ENCODE measurements around the gene TRERF1. TPM values are rescaled to one million over a fixed set of nuclear protein-coding genes. Genes with fewer than 3 reads are reported as not detected.

The TRERF1 gene
- total and polyA plus RNA-seq, 3 donors from 2014 or later, result 13.7 to 49.1 (median 40.4) TPM

DNA sequence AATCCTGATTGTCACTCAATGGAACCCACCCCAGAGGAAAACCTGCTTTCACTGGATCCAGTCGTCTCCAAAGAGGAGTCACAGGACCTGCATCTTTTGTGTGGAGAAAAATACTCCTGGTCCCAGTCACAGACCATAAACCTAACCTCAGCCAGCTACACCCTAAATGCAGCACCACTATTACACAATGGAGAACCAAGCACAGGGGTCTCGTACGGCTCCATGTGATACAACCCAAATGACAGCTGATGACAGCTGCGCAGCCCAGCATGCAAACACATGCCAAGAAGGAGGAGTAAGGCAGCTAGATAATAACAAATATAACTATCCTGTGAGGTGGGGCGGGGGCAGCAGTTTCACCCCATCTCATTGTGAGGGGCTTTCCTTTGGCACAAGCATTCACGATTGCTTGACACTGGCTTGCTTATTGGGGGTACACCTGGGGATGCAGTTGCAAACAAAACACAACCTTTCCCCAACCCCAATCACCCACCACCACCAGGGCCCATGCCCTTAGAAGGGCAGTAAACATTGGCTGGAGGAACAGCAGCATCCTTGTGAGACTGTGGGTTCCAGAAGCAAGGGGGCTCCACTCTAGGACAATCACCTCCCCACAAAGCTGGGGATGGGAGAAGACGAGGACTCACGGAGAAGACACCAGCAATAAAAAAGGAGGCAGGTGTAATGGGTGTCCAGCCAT is 51.5 kb downstream of the TRERF1 start:
- Histone ChIP-seq H3K9me3 (no peaks in the 10 kb centered on the region), H3K27me3 (no peaks in the 10 kb centered on the region), H3K27ac (no peak overlapping the region), H3K36me3 (ENCODE audit: low read depth, missing control alignments) (no peaks in the 10 kb centered on the region), H3K4me3 (no peak overlapping the region), H3K4me1 (peaks cover 13% of the 10 kb centered on the region)
- intact Hi-C loops (cut with DNase I; ENCODE audit: low total_unique reads), result no loop called here
- TF ChIP-seq, protein P1, sequence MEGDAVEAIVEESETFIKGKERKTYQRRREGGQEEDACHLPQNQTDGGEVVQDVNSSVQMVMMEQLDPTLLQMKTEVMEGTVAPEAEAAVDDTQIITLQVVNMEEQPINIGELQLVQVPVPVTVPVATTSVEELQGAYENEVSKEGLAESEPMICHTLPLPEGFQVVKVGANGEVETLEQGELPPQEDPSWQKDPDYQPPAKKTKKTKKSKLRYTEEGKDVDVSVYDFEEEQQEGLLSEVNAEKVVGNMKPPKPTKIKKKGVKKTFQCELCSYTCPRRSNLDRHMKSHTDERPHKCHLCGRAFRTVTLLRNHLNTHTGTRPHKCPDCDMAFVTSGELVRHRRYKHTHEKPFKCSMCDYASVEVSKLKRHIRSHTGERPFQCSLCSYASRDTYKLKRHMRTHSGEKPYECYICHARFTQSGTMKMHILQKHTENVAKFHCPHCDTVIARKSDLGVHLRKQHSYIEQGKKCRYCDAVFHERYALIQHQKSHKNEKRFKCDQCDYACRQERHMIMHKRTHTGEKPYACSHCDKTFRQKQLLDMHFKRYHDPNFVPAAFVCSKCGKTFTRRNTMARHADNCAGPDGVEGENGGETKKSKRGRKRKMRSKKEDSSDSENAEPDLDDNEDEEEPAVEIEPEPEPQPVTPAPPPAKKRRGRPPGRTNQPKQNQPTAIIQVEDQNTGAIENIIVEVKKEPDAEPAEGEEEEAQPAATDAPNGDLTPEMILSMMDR (IDR thresholded peaks at IDR 0.05), result no peak
- no peak for TF ChIP-seq POLR2A (IDR thresholded peaks at IDR 0.05)
- DNase-seq, result no peak
- whole genome bisulfite sequencing, 2 donors, result 87 to 88% methylated on average over 8 of the region's 8 CpGs

DNA sequence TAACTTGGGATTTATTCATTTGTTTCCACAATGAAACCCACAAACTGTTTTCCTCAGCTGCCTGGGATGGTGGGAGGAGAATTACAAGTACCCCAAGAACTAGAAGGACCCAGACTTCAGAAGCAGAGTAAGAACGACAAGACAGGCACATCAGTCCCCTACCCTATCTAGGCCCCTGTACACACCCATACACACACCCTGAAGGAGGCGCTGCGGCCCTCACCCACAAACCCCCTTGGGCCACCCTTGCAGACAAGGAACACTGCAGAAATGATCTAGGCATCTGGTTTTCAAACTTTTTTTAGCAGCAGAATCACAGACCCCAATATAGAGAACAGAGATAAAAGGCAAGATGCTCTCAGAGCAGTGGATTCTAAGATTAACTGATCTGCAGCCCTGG is 55.0 kb downstream of the TRERF1 start:
- H3K27ac ChIP-seq, result no peak overlapping the region
- H3K36me3 ChIP-seq (ENCODE audit: low read depth, missing control alignments), result no peaks in the 10 kb centered on the region
- peaks cover 12% of the 10 kb centered on the region for H3K4me1 ChIP-seq
- WGBS, 2 donors, result 85 to 90% methylated on average over 3 of the region's 3 CpGs
- TF ChIP-seq, protein P1 (IDR thresholded peaks at IDR 0.05), result no peak
- no peak for TF ChIP-seq POLR2A (IDR thresholded peaks at IDR 0.05)
- no peaks in the 10 kb centered on the region for H3K9me3 ChIP-seq
- no peaks in the 10 kb centered on the region for H3K27me3 ChIP-seq
- H3K4me3 ChIP-seq, result no peak overlapping the region
- no peak for DNase-seq
- intact Hi-C loops (cut with DNase I; ENCODE audit: low total_unique reads), result no loop called here

DNA sequence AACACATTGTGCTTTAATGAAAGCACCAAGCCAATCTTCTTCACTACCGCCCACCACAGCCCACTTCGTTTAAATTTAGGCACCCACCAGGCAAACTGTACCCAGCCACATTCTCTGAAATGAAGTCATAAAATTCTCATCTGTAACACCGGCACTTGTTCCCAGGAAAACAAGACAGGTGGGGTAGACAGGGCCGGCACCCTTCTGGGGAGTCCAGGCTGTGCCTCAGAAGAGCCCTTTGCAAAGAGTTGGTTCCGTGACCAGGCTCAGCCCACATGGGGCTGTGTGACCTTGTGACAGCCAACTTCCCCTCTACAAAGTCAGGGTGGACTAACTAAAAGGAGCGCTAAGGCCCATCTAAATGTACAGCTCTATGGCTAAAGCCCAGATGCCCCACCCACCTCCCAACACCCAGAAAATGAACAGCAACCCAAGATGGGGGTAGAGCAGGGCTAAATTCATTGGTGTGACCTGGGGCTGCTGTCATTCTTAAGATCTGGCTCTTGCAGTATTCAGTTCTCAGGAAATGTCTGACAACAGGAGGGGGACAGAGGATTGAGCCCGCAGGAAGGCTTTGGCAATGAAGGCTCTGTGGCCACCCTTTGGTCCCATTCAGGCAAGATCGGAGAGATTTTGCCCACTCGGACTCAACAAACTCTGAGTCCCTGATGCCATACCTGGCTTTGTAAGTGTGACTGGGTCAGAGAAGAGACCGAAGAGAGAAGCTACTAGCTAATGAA is 56.7 kb downstream of the TRERF1 start:
- no peaks in the 10 kb centered on the region for H3K36me3 ChIP-seq (ENCODE audit: low read depth, missing control alignments)
- no peaks in the 10 kb centered on the region for H3K9me3 ChIP-seq
- H3K4me1 ChIP-seq, result peaks cover 22% of the 10 kb centered on the region
- no peak overlapping the region for H3K4me3 ChIP-seq
- intact Hi-C loops (cut with DNase I; ENCODE audit: low total_unique reads), result no loop called here
- 81 to 91% methylated on average over 10 of the region's 10 CpGs for WGBS, 2 donors
- no peaks in the 10 kb centered on the region for H3K27me3 ChIP-seq
- H3K27ac ChIP-seq, result no peak overlapping the region
- no peak for TF ChIP-seq POLR2A (IDR thresholded peaks at IDR 0.05)
- TF ChIP-seq, protein P1 (IDR thresholded peaks at IDR 0.05), result no peak
- DNase-seq, result no peak

DNA sequence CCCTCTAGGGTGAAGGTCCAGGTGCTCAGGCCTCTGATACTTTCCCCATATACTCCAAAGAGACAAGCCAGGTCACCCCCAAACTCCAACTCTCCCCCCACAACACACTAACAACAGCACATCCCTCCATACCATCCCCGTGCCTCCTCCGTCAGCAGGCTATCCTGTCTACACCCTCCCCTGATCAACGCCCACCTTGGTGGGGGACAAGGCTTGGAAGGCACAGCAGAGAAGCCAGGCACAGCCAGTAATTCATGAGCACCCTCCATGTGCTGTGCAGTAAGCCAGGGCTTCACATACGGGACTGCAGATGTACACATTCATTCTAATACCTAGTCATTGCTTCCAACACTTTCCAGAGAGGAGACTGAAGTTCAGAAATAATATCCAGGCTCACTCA is 57.6 kb downstream of the TRERF1 start:
- Histone ChIP-seq H3K4me3 (no peak overlapping the region), H3K4me1 (peaks cover 31% of the 10 kb centered on the region), H3K9me3 (no peaks in the 10 kb centered on the region), H3K27ac (no peak overlapping the region), H3K27me3 (no peaks in the 10 kb centered on the region), H3K36me3 (ENCODE audit: low read depth, missing control alignments) (no peaks in the 10 kb centered on the region)
- TF ChIP-seq POLR2A (IDR thresholded peaks at IDR 0.05), result no peak
- TF ChIP-seq, protein P1 (IDR thresholded peaks at IDR 0.05), result no peak
- WGBS, 2 donors, result 82 to 100% methylated on average over 2 to 4 of the region's 4 CpGs
- intact Hi-C loops (cut with DNase I; ENCODE audit: low total_unique reads), result no loop called here
- no peak for DNase-seq

Measured in testis (tissue), 3 donors.